Pancreas (tissue), 10 donors: ENCODE data around the gene MRPS25. TPM values are rescaled to one million over a fixed set of nuclear protein-coding genes. Genes with fewer than 3 reads are reported as not detected.
A peak's percentile ranks its signal among the peaks of the same experiment; 100 is the strongest.

Experiments used
- ATAC-seq, 4 donors: fragments of 200-7000 bp; cut with Tn5 transposase; one replicate each; pipeline versions ENCODE4 v1.8.0 to v1.9.1; 2020; ENCODE audit warnings: mild to moderate bottlenecking in 4 of 4, moderate library complexity in 4 of 4
- DNase-seq, 6 donors: peaks; one replicate each; pipeline ENCODE4 v3.0.0-alpha.2; 2020
- FAIRE-seq: peaks from 2 replicates; lab custom pipeline; 2012; peaks lifted over from hg19 to GRCh38; lab: Jason Lieb, UNC
- H3K27ac ChIP-seq, 4 donors: fragments of 200-600 bp; sonication (generic); 1 replicate in 3 of 4; 2 replicates in 1 of 4; pipeline versions ENCODE4 v1.5.0 to v1.8.0; 2020
- H3K27me3 ChIP-seq, 4 donors: fragments of 200-600 bp; one replicate each; pipeline ENCODE4 v1.8.0; 2021
- H3K36me3 ChIP-seq, 3 donors: fragments of 200-600 bp; sonication (generic) in 1 of 3; one replicate each; pipeline versions ENCODE4 v1.5.0 to v1.8.0; 2020 to 2021
- H3K4me1 ChIP-seq, 3 donors: fragments of 200-600 bp; one replicate each; pipeline ENCODE4 v1.8.0; 2021
- H3K4me3 ChIP-seq, 4 donors: fragments of 200-600 bp; sonication (generic) in 2 of 4; one replicate each; pipeline versions ENCODE4 v1.5.0 to v1.8.0; 2020 to 2021
- H3K9me3 ChIP-seq, 4 donors: fragments of 200-600 bp; one replicate each; pipeline ENCODE4 v1.8.0; 2021
- WGBS, 2 donors: extraction: QIAGEN DNeasy Blood & Tissue Kit; methylation state at CpG; one replicate each; pipeline ENCODE4 v1.1.7; 2013; 5-methylcytosine and 5-hydroxymethylcytosine counted together
- intact Hi-C, 3 donors: fragments of 100-400 bp; cut with DNase I; formaldehyde crosslinking; loops; one replicate each; pipeline versions ENCODE4 v1.11.1 to v1.14.2; 2022
- polyA plus RNA-seq, 2 donors: library from polyadenylated mRNA; stranded (reverse); fragments of 200-250 nt; gene quantifications; one replicate each; pipeline ENCODE4 v1.2.3, GENCODE V29; 2013
- total RNA-seq, 6 donors: library from RNA; stranded (reverse); fragmentation: NEBNext Ultra II Directional in 4 of 6; extraction: Animal tissue kit (Norgen Biotek cat#: 25700) in 4 of 6; gene quantifications; one replicate each; pipeline versions ENCODE4 v1.2.1 to v1.2.4, GENCODE V29; 2021 to 2023
- TF ChIP-seq, protein P1 (sequence below), 4 donors: fragments of 200-600 bp; sonication (generic) in 3 of 4; IDR thresholded peaks; one replicate each; pipeline versions ENCODE4 v1.5.0 to v1.8.0; 2021; ENCODE audit warnings: antibody characterized with exemption in 4 of 4
- donor health status: healthy with polysubstance abuse.
- donor health status: DM: no; HTN: no; CAD: no; lungs with moderate emphysema.
- donor health status: DM: no; HTN: no; CAD: no.
- donor health status: control.
- donor health status: control.
- donor health status: Bipolar disorder and iron deficiency.
- donor health status: DM: yes; HTN: yes; CAD: no.
- donor health status: DM: no; HTN: no; CAD: no.
- donor health status: DM: no; HTN: no; CAD: no.
- donor health status: DM: yes; HTN: yes; CAD: no.

Gene MRPS25
- total and polyA plus RNA-seq, 8 donors = 14.3 to 44.0 (median 19.7) TPM

DNA sequence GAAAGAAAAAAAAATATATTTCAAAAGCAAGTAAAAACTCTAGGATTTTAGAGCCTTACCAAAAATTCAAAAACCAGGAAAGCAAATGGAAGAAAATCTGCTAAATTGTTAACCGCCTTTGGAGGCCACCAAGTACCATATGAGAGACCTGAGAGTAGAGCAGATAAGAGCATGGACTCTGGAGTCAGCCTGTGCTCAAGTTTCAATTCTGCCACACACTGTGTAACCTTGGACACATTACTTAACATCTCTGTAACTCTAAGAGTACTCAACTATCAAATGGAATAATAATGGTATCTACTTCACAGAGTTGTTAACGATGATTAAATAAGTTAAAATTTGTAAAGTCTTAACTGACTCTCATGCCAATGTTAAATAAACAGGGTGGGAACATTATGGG lies 21.1 kb upstream of the MRPS25 start:
- ATAC-seq (no peak), DNase-seq (no peak), FAIRE-seq (no peak)
- TF ChIP-seq, protein P1, sequence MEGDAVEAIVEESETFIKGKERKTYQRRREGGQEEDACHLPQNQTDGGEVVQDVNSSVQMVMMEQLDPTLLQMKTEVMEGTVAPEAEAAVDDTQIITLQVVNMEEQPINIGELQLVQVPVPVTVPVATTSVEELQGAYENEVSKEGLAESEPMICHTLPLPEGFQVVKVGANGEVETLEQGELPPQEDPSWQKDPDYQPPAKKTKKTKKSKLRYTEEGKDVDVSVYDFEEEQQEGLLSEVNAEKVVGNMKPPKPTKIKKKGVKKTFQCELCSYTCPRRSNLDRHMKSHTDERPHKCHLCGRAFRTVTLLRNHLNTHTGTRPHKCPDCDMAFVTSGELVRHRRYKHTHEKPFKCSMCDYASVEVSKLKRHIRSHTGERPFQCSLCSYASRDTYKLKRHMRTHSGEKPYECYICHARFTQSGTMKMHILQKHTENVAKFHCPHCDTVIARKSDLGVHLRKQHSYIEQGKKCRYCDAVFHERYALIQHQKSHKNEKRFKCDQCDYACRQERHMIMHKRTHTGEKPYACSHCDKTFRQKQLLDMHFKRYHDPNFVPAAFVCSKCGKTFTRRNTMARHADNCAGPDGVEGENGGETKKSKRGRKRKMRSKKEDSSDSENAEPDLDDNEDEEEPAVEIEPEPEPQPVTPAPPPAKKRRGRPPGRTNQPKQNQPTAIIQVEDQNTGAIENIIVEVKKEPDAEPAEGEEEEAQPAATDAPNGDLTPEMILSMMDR (IDR thresholded peaks at IDR 0.05) = no peak
- intact Hi-C loops = no loop called here
- H3K4me1 ChIP-seq = no peaks in the 10 kb centered on the region
- H3K36me3 ChIP-seq = peaks cover 0 to 70% (median 12%) of the 10 kb centered on the region in 3 donors
- H3K27me3 ChIP-seq = no peaks in the 10 kb centered on the region
- no peak overlapping the region for H3K4me3 ChIP-seq
- 93 to 99% methylated on average over 2 of the region's 2 CpGs for WGBS, 2 donors
- no peaks in the 10 kb centered on the region for H3K9me3 ChIP-seq
- H3K27ac ChIP-seq = no peak overlapping the region

DNA sequence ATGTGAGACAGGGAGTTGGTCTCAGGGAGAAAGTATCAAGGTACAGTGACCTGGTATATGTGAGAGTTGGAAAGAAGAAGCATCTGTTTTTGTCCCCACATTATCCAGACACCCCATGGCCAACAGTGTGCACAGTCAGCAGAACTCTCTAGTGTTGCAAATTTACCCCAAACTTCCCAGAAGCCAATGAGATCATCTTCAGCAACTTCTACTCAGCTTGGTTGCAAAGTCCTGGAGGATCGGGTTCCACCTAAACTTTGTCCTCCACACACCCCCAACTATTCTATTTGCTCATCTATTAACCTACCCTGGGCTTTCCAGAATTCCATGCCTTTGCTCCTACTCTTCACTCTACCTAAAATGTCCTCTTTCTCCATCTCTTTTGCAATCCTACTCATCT lies 18.1 kb upstream of the MRPS25 start:
- 93 to 94% methylated on average over 1 of the region's 1 CpG for WGBS, 2 donors
- Histone ChIP-seq H3K4me1 (no peaks in the 10 kb centered on the region), H3K9me3 (no peaks in the 10 kb centered on the region), H3K27ac (no peak overlapping the region), H3K36me3 (peaks cover 0 to 76% (median 23%) of the 10 kb centered on the region in 3 donors), H3K4me3 (no peak overlapping the region), H3K27me3 (no peaks in the 10 kb centered on the region)
- FAIRE-seq (no peak), DNase-seq (no peak), ATAC-seq (no peak)
- TF ChIP-seq, protein P1 (IDR thresholded peaks at IDR 0.05) = no peak
- intact Hi-C loops = no loop called here

DNA sequence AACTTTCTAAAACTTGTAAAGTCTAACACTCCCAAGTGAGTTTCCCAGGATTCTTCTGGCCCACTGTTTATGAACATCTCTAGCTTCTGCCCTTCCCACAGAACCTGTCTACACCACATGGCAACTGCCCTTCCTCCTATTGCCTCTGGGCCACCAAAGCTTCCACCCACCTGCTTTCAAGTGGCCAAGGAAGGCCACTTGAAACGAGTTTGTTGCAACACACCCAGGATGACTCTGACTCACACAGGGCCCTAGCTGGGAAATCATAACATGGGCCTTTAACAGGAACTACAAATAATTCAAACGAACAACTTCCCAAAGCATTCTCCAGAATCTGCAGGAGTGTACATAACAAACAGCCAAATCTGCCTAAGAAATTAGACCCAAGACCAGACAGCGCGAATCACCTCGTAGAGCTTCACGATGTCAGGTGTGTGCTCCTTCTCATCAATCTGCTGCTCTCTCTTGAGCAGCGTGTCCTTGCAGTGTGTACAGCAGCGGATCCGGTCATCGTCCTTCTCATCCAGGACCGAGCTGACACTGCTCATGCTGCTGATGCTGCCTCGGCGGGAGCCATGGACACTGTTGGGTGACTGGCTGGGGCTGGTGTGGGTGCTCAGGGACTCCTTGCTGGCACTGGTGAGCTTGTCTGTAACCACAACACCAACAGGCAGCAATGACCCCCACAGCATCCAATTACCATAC lies 17.0 kb upstream of the MRPS25 start:
- DNase-seq (no peak), ATAC-seq (peak in 1 of 4 donors; percentile 50), FAIRE-seq (no peak)
- Histone ChIP-seq H3K9me3 (no peaks in the 10 kb centered on the region), H3K4me3 (no peak overlapping the region), H3K36me3 (peaks cover 0 to 84% (median 34%) of the 10 kb centered on the region in 3 donors), H3K4me1 (no peaks in the 10 kb centered on the region), H3K27me3 (no peaks in the 10 kb centered on the region), H3K27ac (no peak overlapping the region)
- intact Hi-C loops = no loop called here
- TF ChIP-seq, protein P1 (IDR thresholded peaks at IDR 0.05) = no peak
- WGBS, 2 donors = 93 to 95% methylated on average over 13 of the region's 13 CpGs

DNA sequence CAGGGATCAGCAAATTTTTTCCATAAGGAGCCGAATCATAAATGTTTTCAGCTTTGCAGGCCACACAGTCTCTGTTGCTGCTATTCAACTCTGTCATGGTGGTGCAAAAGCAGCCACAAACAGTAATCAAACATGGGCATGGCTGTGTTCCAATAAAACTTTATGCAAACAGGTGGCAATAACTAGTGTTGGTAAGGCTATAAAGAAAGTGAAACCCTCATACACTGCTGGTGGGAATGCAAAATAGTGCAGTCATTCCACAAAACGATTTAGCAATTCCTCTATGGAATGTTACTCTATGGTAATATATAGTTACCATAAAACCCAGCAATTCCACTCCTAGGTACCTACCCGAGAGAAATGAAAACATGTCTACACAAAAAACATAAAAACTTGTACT lies 14.0 kb upstream of the MRPS25 start:
- Histone ChIP-seq H3K9me3 (no peaks in the 10 kb centered on the region), H3K4me3 (no peak overlapping the region), H3K4me1 (no peaks in the 10 kb centered on the region), H3K27me3 (no peaks in the 10 kb centered on the region), H3K36me3 (peaks cover 7 to 89% (median 46%) of the 10 kb centered on the region in 3 donors), H3K27ac (no peak overlapping the region)
- 74 to 82% methylated on average over 3 of the region's 3 CpGs for WGBS, 2 donors
- ATAC-seq (no peak), FAIRE-seq (no peak), DNase-seq (no peak)
- intact Hi-C loops = no loop called here
- TF ChIP-seq, protein P1 (IDR thresholded peaks at IDR 0.05) = no peak

DNA sequence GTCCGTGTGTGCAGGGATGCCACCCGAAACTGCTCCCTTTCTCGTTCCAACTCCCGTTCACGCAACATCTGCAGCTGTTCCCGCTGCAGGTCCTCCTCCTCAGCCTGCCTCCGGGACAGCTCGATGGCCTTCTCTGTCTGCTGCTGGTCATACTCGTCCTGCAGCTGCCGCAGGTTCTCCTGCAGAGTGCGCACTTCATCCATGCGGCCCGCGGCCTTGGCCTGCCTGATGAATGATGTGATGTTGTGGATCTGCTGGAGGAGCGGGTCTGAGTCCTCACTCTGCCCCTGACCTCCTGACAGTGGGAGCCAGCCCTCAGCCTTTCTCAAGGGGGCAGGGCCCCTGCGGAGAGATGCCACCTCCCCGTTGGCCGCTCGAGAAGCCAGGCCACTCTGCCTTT lies 9.4 kb upstream of the MRPS25 start:
- Histone ChIP-seq H3K9me3 (no peaks in the 10 kb centered on the region), H3K36me3 (peaks cover 9 to 64% (median 41%) of the 10 kb centered on the region in 3 donors), H3K4me3 (no peak overlapping the region), H3K27me3 (no peaks in the 10 kb centered on the region), H3K27ac (no peak overlapping the region), H3K4me1 (no peaks in the 10 kb centered on the region)
- 85 to 88% methylated on average over 19 of the region's 19 CpGs for WGBS, 2 donors
- DNase-seq (no peak), FAIRE-seq (no peak), ATAC-seq (no peak)
- intact Hi-C loops = no loop called here
- TF ChIP-seq, protein P1 (IDR thresholded peaks at IDR 0.05) = no peak
